Type B pancreatic cell (in vitro differentiated cells): ENCODE results near the gene TNRC6A. TPM values are rescaled to one million over a fixed set of nuclear protein-coding genes. Genes with fewer than 3 reads are reported as not detected.

ENCODE experiments used
- DNase-seq: peaks from one replicate; pipeline ENCODE4 v3.0.0; 2021; ENCODE audit warnings: mixed read lengths; ENCODE audit not compliant: unreplicated experiment; ENCODE audit errors: extremely low spot score
- H3K27ac Mint-ChIP-seq: 2 replicates; pipeline ENCODE4 v1.8.0; 2021; ENCODE audit warnings: mild to moderate bottlenecking, mixed read lengths
- H3K27me3 Mint-ChIP-seq: 2 replicates; pipeline ENCODE4 v1.8.0; 2021; ENCODE audit warnings: mixed read lengths
- H3K36me3 Mint-ChIP-seq: 2 replicates; pipeline ENCODE4 v1.8.0; 2021; ENCODE audit warnings: mixed read lengths
- H3K4me1 Mint-ChIP-seq: one replicate; pipeline ENCODE4 v1.8.0; 2021; ENCODE audit warnings: mixed read lengths; ENCODE audit not compliant: unreplicated experiment
- H3K4me3 Mint-ChIP-seq: 2 replicates; pipeline ENCODE4 v1.8.0; 2021; ENCODE audit warnings: mild to moderate bottlenecking, mixed read lengths
- H3K9me3 Mint-ChIP-seq: 2 replicates; pipeline ENCODE4 v1.8.0; 2021; ENCODE audit warnings: mixed read lengths
- CTCF ChIP-seq: fragments of 200-600 bp; sonication (generic); conservative IDR thresholded peaks from 2 replicates; pipeline ENCODE4 v1.5.0; 2021; ENCODE audit warnings: antibody characterized with exemption, mild to moderate bottlenecking
- total RNA-seq: library from RNA; stranded (reverse); gene quantifications from 2 replicates; pipeline ENCODE4 v1.2.1, GENCODE V29; 2021; ENCODE audit warnings: low replicate concordance

Gene TNRC6A
- total RNA-seq, 1 donor from 2014 or later = 65.9 TPM

DNA sequence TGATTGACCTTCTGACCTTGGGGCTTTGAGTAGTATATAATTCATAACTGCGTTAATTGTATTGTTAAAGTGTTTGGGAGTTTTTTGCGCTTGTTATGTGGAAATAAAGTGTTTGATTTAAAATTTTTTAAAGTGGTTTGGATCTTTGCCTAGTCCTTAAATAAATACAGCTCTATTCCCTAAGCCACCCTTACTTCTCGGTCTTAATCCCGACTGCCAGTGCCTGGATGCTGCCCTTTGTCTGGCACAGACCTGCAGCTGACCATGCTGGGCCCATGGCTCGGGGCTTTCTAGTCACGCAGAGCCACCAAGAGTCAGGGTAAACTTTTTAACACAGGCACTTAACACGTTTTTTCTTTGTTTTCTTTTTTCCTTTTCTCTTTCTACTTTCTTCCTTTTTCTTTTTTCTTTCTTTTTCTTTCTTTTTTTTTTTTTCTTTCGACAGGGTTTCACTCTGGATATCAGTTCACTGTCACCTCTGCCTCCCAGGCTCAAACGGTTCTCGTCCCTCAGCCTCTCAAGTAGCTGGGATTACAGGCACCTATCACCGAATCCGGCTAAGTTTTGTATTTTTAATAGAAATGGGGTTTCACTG is 96.7 kb downstream of the TNRC6A start:
- H3K27ac Mint-ChIP-seq = no peak overlapping the region
- DNase-seq = no peak
- no peak for TF ChIP-seq CTCF
- H3K27me3 Mint-ChIP-seq = no peaks in the 10 kb centered on the region
- H3K9me3 Mint-ChIP-seq = peaks cover 3% of the 10 kb centered on the region
- peaks cover 5% of the 10 kb centered on the region for H3K4me1 Mint-ChIP-seq
- peaks cover 26% of the 10 kb centered on the region for H3K36me3 Mint-ChIP-seq
- no peak overlapping the region for H3K4me3 Mint-ChIP-seq

DNA sequence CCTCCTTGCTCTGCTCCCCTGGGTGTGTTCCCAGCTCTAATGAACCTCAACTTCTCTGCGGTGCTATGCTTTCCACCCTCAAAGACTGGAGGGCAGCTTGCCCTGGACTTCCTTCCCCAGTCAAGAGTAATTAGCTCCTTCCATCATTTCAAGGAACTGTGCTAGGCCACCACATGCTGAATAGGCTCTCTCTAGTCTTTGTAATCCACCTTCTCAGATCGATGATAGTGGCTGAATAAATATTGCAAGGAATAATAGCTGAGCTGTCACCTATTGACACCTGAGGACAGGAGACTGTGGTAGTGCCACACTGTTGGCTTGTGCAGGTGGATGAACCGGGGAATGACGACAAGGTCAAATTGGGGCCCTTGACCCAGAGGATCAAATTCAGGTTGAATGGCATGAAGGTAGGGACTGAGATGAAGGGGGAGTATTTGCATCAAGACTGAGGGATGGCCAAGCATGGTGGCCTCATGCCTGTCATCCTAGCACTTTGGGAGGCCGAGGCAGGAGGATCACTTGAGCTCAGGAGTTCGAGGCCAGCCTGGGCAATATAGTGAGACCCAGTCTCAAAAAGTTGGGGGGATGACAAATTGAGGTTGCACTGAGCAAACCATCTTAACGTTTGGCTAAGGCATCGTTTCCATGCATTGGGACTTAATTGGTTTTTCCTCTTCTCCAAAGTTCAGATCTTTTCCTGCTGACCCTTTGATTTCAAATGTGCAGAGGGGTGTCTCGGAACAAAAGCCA is 97.5 kb downstream of the TNRC6A start:
- no peak for TF ChIP-seq CTCF
- Mint-ChIP-seq H3K36me3 (peaks cover 23% of the 10 kb centered on the region), H3K4me3 (no peak overlapping the region), H3K4me1 (peaks cover 5% of the 10 kb centered on the region), H3K9me3 (peaks cover 3% of the 10 kb centered on the region), H3K27ac (no peak overlapping the region), H3K27me3 (no peaks in the 10 kb centered on the region)
- DNase-seq = no peak

DNA sequence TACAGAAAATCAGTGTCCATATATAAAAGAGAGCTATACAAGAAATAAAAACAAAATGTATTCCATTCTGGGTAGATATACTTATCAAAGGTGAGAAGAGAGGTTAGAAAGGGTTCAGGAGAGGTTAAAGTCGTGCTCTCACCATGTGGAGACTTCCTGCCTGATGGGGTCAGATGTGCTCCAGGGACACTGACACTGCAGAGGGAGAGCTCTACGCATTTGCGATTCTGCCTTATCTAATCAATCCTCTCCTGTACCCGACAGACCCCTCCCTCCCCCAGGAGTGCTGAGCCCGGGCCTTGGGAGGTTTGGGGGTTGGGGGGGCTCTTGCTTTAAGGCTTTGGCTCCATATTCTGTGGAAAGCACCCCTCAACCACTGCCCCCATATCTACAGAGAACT is 99.7 kb downstream of the TNRC6A start:
- Mint-ChIP-seq H3K27ac (no peak overlapping the region), H3K36me3 (peaks cover 16% of the 10 kb centered on the region), H3K4me3 (no peak overlapping the region), H3K4me1 (peaks cover 5% of the 10 kb centered on the region), H3K9me3 (peaks cover 3% of the 10 kb centered on the region), H3K27me3 (no peaks in the 10 kb centered on the region)
- TF ChIP-seq CTCF = no peak
- no peak for DNase-seq

GRCh38 chr16:24833352-24833751 is 103.9 kb downstream of the TNRC6A start:
- Mint-ChIP-seq H3K9me3 (no peaks in the 10 kb centered on the region), H3K27ac (no peak overlapping the region), H3K4me3 (no peak overlapping the region), H3K4me1 (no peaks in the 10 kb centered on the region), H3K36me3 (no peaks in the 10 kb centered on the region), H3K27me3 (no peaks in the 10 kb centered on the region)
- no peak for TF ChIP-seq CTCF
- DNase-seq = no peak

DNA sequence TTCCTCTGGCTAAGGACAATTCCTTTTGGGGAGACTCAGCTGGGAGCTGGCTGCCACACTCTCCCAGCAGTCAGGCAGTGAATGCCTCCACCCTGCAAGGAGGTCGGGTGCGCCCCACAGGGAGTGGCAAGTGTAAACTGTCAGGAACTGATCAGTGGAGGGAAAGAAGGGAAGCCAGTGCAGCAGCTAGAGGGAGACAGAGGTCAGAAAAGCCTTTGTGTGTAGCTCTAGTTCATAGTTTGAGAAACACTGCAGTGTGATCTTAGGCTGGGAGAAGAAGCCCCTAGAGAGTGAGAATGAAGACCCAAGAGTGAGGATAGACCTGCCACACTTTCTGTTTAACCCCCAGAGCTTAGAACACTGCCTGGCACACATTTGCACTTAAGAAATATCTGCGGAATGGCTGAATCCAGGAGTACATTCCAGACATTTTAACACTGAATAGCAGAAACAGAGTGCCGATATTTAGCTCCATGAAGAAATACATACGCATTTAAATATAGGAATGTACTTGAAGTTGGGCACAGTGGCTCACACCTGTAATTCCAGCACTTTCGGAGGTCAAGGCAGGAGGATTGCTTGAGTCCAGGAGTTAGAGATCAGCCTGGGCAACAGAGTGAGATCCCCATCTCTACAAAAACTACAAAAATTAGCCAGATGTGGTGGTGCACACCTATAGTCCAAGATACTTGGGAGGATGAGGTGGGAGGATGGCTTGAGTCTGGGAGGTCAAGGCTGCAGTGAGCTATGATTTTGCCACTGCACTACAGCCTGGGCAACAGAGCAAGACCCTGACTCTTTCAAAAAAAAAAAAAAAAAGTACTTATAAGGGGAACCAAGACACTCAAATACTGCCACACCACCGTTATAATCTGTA is 105.2 kb downstream of the TNRC6A start:
- Mint-ChIP-seq H3K27ac (no peak overlapping the region), H3K4me3 (no peak overlapping the region), H3K27me3 (no peaks in the 10 kb centered on the region), H3K9me3 (no peaks in the 10 kb centered on the region), H3K4me1 (no peaks in the 10 kb centered on the region), H3K36me3 (no peaks in the 10 kb centered on the region)
- peak; percentile 59 for TF ChIP-seq CTCF
- no peak for DNase-seq
